Measurements from ENCODE around the gene LRRC75B.

LRRC75B gene

GRCh38 chr22:24585461-24585860, 7.4 kb downstream of the LRRC75B start:
- DNase-seq (ENCODE audit: low read depth): no peak

- DNase-seq (ENCODE audit: low read depth): no peak
These were observed 7.9 kb downstream of the LRRC75B start for GRCh38 chr22:24584871-24585411.

GRCh38 chr22:24584166-24584790, 8.6 kb downstream of the LRRC75B start:
- no peak for DNase-seq (ENCODE audit: low read depth)

- no peak for DNase-seq (ENCODE audit: low read depth)
These were observed 9.4 kb downstream of the LRRC75B start for GRCh38 chr22:24583221-24584165.

- DNase-seq (ENCODE audit: low read depth): no peak
These were observed 10.6 kb downstream of the LRRC75B start for GRCh38 chr22:24582056-24582814.

- peak; percentile 46 for DNase-seq (ENCODE audit: low read depth)
These were observed 12.6 kb downstream of the LRRC75B start for GRCh38 chr22:24580276-24580675.

- no peak for DNase-seq (ENCODE audit: low read depth)
These were observed 13.6 kb downstream of the LRRC75B start for GRCh38 chr22:24579258-24579601.

GRCh38 chr22:24578355-24579257, 14.3 kb downstream of the LRRC75B start:
- no peak for DNase-seq (ENCODE audit: low read depth)

- no peak for DNase-seq (ENCODE audit: low read depth)
These were observed 16.1 kb downstream of the LRRC75B start for GRCh38 chr22:24576778-24577177.

GRCh38 chr22:24571266-24571665, 21.6 kb downstream of the LRRC75B start:
- DNase-seq (ENCODE audit: low read depth): no peak

GRCh38 chr22:24567668-24568067, 25.2 kb downstream of the LRRC75B start:
- no peak for DNase-seq (ENCODE audit: low read depth)

- DNase-seq (ENCODE audit: low read depth): no peak
These were observed 25.9 kb downstream of the LRRC75B start for GRCh38 chr22:24566899-24567511.

GRCh38 chr22:24565077-24565476, 27.8 kb downstream of the LRRC75B start:
- DNase-seq (ENCODE audit: low read depth): no peak

- no peak for DNase-seq (ENCODE audit: low read depth)
These were observed 28.4 kb downstream of the LRRC75B start for GRCh38 chr22:24564376-24565058.

- no peak for DNase-seq (ENCODE audit: low read depth)
These were observed 29.6 kb downstream of the LRRC75B start for GRCh38 chr22:24563246-24563645.

- no peak for DNase-seq (ENCODE audit: low read depth)
These were observed 33.4 kb downstream of the LRRC75B start for GRCh38 chr22:24559471-24559870.

GRCh38 chr22:24555165-24556039, 37.5 kb downstream of the LRRC75B start, which contains the start of gene SNRPD3:
Gene SNRPD3, plus strand, starts transcription at chr22:24555999. Its CDS starts 1,676 bp downstream, at chr22:24557675.
- peak; percentile 92 for DNase-seq (ENCODE audit: low read depth)

- DNase-seq (ENCODE audit: low read depth): no peak
These were observed 38.3 kb downstream of the LRRC75B start, which contains the start of gene GUCD1 for GRCh38 chr22:24554313-24555164. Gene GUCD1, minus strand, starts transcription at chr22:24555138. Its CDS starts 147 bp downstream, at chr22:24554991.
